Measurements from ENCODE around the gene TMEM35A. TPM values are rescaled to one million over a fixed set of nuclear protein-coding genes. Genes with fewer than 3 reads are reported as not detected.
A peak's percentile ranks its signal among the peaks of the same experiment; 100 is the strongest.
"Not testable (repeated sequence)": the region's sequence is repeated elsewhere in the genome, so short reads cannot be mapped to it uniquely, and the experiment has no call there.

The TMEM35A gene
- total RNA-seq, 4 donors from 2014 or later, result 4.0 to 4.7 TPM; not detected in 2

GRCh38 chrX:101051549-101052302, 27.0 kb upstream of the TMEM35A start, which contains the start of gene TRMT2B:
TSS of gene TRMT2B (minus strand) at chrX:101052111. CDS start at chrX:101042289, 9,822 bp downstream.
- no peak for TF ChIP-seq POLR2A (IDR thresholded peaks at IDR 0.05)
- TF ChIP-seq CTCF (IDR thresholded peaks at IDR 0.05), result no peak
- H3K9me3 ChIP-seq, result no peaks in the 10 kb centered on the region
- H3K4me1 ChIP-seq, result no peaks in the 10 kb centered on the region
- no peaks in the 10 kb centered on the region for H3K27me3 ChIP-seq
- peak; percentile 73 to 81 for DNase-seq
- H3K27ac ChIP-seq, result peak within 1 kb of the TSS; percentile 85 to 88
- no peaks in the 10 kb centered on the region for H3K36me3 ChIP-seq
- peak within 1 kb of the TSS; percentile 53 to 65 for H3K4me3 ChIP-seq
- intact Hi-C loops (cut with DNase I; ENCODE audit: low total_unique reads), result no loop called here

GRCh38 chrX:101056551-101056950, 22.1 kb upstream of the TMEM35A start:
- DNase-seq; H3K4me3 ChIP-seq; intact Hi-C loops (cut with DNase I; ENCODE audit: low total_unique reads); H3K27me3 ChIP-seq; H3K4me1 ChIP-seq; H3K36me3 ChIP-seq; H3K9me3 ChIP-seq; H3K27ac ChIP-seq: not testable (repeated sequence)

GRCh38 chrX:101057093-101057714, 21.5 kb upstream of the TMEM35A start:
- no peak for TF ChIP-seq POLR2A (IDR thresholded peaks at IDR 0.05)
- no peak for TF ChIP-seq CTCF (IDR thresholded peaks at IDR 0.05)
- Histone ChIP-seq H3K27ac (no peak overlapping the region), H3K36me3 (no peaks in the 10 kb centered on the region), H3K27me3 (no peaks in the 10 kb centered on the region), H3K4me3 (no peak overlapping the region), H3K9me3 (no peaks in the 10 kb centered on the region), H3K4me1 (no peaks in the 10 kb centered on the region)
- intact Hi-C loops (cut with DNase I; ENCODE audit: low total_unique reads), result no loop called here
- DNase-seq, result no peak

- intact Hi-C loops (cut with DNase I; ENCODE audit: low total_unique reads), result no loop called here
- no peaks in the 10 kb centered on the region for H3K4me1 ChIP-seq
- no peak overlapping the region for H3K4me3 ChIP-seq
- TF ChIP-seq POLR2A (IDR thresholded peaks at IDR 0.05) (no peak), CTCF (IDR thresholded peaks at IDR 0.05) (no peak)
- no peak for DNase-seq
- H3K9me3 ChIP-seq, result no peaks in the 10 kb centered on the region
- H3K27ac ChIP-seq, result no peak overlapping the region
- H3K36me3 ChIP-seq, result no peaks in the 10 kb centered on the region
- H3K27me3 ChIP-seq, result no peaks in the 10 kb centered on the region
Observed at GRCh38 chrX:101062176-101062575, 16.5 kb upstream of the TMEM35A start.

- no peaks in the 10 kb centered on the region for H3K36me3 ChIP-seq
- intact Hi-C loops (cut with DNase I; ENCODE audit: low total_unique reads), result no loop called here
- H3K4me3 ChIP-seq, result no peak overlapping the region
- DNase-seq, result no peak
- TF ChIP-seq CTCF (IDR thresholded peaks at IDR 0.05), result no peak
- TF ChIP-seq POLR2A (IDR thresholded peaks at IDR 0.05), result no peak
- no peaks in the 10 kb centered on the region for H3K4me1 ChIP-seq
- no peaks in the 10 kb centered on the region for H3K9me3 ChIP-seq
- no peak overlapping the region for H3K27ac ChIP-seq
- no peaks in the 10 kb centered on the region for H3K27me3 ChIP-seq
Observed at GRCh38 chrX:101071582-101071981, 7.1 kb upstream of the TMEM35A start.

Data from uterus (tissue), 4 donors.